AG09309 (cell line): ENCODE data around the gene GRHL3.

Experiments used
- DNase-seq: peaks from one replicate; pipeline ENCODE4 v3.0.0-alpha.2; 2010; ENCODE audit warnings: low read depth
- H3K4me3 ChIP-seq: 2 replicates; pipeline ENCODE4 v1.5.1; 2011; ENCODE audit warnings: mild to moderate bottlenecking, low read depth, low read length, moderate library complexity; ENCODE audit not compliant: control insufficient read depth
- TF ChIP-seq, protein P1 (sequence below): IDR thresholded peaks from 2 replicates; pipeline ENCODE4 v1.5.1; 2011; ENCODE audit warnings: mild to moderate bottlenecking, low read depth, low read length, inconsistent platforms; ENCODE audit not compliant: insufficient read depth, control insufficient read depth; ENCODE audit errors: missing control alignments

The GRHL3 gene

DNA sequence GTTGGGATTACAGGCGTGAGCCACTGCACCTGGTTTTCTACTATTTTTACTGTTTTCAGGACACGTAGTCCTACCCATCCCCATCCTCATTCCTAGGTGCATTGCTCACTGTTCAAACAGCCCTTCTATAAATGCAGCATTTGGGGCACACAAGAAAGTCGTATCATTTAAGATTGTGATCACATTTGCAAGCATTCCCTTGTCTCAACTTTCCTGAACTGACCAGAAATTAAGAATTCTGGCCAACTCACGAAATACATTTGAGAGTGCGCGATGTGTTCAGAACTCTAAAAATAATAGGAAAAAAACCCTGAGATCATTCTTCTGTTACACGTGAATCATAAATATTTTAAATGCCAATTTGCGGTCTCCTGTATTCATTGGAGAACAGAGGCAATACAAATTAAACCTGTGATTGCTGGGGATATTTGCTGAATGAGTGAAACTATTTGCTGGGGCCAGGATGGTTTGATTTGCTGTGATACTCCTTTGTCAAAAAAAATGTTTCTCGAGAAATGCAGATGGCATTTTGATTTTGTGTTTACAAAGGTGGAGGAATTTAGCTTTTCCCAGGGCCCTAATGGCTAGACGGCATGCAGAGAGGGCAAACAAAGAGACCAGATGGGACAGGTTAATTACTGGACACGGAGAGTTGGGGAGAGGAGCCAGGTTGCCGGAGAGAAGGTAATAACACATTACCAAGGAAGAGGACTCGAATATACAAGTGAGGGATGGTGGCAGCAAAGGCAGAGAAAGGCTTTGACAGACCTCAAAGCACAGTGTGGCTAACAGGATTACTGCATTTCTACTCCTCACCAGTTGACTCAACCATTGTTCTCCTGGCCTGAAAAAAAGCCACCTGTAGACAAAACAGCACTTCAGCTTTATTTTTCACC lies 56.0 kb downstream of the GRHL3 start:
- no peak overlapping the region for H3K4me3 ChIP-seq
- TF ChIP-seq, protein P1, sequence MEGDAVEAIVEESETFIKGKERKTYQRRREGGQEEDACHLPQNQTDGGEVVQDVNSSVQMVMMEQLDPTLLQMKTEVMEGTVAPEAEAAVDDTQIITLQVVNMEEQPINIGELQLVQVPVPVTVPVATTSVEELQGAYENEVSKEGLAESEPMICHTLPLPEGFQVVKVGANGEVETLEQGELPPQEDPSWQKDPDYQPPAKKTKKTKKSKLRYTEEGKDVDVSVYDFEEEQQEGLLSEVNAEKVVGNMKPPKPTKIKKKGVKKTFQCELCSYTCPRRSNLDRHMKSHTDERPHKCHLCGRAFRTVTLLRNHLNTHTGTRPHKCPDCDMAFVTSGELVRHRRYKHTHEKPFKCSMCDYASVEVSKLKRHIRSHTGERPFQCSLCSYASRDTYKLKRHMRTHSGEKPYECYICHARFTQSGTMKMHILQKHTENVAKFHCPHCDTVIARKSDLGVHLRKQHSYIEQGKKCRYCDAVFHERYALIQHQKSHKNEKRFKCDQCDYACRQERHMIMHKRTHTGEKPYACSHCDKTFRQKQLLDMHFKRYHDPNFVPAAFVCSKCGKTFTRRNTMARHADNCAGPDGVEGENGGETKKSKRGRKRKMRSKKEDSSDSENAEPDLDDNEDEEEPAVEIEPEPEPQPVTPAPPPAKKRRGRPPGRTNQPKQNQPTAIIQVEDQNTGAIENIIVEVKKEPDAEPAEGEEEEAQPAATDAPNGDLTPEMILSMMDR, result no peak
- DNase-seq, result no peak

DNA sequence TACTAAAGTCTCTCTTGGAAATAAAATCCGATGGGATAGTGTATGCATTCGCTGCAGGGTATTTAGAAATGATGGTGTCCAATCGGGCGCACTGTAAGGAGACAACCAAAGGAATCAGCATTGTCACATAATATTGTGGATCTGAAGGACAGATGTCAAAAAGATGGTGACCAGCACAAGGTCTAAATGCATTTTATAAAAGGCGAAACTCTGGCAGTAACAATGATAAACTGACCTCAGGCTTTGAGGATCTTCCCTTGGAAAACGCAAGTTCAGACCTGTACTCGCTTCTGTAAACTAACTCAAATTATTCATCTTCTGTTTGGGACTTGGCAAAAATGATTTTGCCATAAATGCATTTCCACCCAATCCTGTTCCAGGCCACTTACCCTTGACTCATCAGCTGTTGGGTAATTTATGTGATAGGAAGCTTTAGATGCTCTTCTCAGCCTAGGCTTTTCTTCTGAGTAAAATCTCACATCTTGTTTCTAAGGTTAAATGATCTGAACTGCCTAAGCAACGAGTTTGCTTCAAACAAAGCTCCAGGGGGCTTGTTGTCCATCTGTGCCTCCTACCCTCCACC lies 60.7 kb downstream of the GRHL3 start:
- TF ChIP-seq, protein P1, result no peak
- no peak overlapping the region for H3K4me3 ChIP-seq
- no peak for DNase-seq

- TF ChIP-seq, protein P1, result no peak
- DNase-seq, result no peak
- H3K4me3 ChIP-seq, result no peak overlapping the region
These were observed 61.4 kb downstream of the GRHL3 start for GRCh38 chr1:24380508-24380907.

DNA sequence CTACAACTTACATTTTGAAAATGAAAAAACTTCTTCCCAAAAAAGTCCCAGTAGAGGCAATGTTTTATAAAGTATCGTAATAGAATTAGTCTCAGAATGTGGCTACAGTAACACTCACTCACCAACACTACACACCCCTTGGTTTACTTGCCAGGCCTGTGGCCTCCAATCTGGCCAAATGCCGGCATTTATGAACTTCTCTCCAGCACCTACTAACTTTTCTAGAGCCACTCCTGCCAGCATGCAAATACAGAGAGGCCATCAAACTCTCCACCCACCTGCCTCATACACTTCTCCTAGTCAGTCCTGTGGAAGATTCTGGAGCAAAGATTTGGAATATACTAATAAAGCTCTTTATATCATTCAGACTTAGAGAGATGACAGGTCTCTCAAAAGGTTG lies 62.1 kb downstream of the GRHL3 start:
- H3K4me3 ChIP-seq, result no peak overlapping the region
- TF ChIP-seq, protein P1, result no peak
- DNase-seq, result no peak

- TF ChIP-seq, protein P1, result no peak
- DNase-seq, result no peak
These were observed 63.0 kb downstream of the GRHL3 start for GRCh38 chr1:24382165-24382577.

GRCh38 chr1:24383381-24383940 lies 64.3 kb downstream of the GRHL3 start:
- no peak for DNase-seq
- TF ChIP-seq, protein P1, result no peak
- no peak overlapping the region for H3K4me3 ChIP-seq

More at GRCh38 chr1:24382165-24382577, 63.0 kb downstream of the GRHL3 start:
- H3K4me3 ChIP-seq, result no peak overlapping the region
